Right lobe of liver (tissue), 4 donors: ENCODE results near the gene SUPT4H1.

Experiments
- CTCF ChIP-seq, 4 donors: fragments of 200-600 bp in 3 of 4; fragments of 450-650 bp in 1 of 4; IDR thresholded peaks; one replicate each; pipeline versions ENCODE4 v1.5.1 to v1.8.0; 2016 to 2022; ENCODE audit warnings: antibody characterized with exemption in 4 of 4, mild to moderate bottlenecking in 2 of 4
- POLR2A ChIP-seq: fragments of 450-650 bp; IDR thresholded peaks from one replicate; pipeline ENCODE4 v1.6.1; 2017; ENCODE audit warnings: antibody characterized with exemption, mild to moderate bottlenecking
- donor health status: DM: no; HTN: no; CAD: no.
- donor health status: DM: no; HTN: no; CAD: no.
- donor health status: DM: no; HTN: yes; CAD: no.

DNA sequence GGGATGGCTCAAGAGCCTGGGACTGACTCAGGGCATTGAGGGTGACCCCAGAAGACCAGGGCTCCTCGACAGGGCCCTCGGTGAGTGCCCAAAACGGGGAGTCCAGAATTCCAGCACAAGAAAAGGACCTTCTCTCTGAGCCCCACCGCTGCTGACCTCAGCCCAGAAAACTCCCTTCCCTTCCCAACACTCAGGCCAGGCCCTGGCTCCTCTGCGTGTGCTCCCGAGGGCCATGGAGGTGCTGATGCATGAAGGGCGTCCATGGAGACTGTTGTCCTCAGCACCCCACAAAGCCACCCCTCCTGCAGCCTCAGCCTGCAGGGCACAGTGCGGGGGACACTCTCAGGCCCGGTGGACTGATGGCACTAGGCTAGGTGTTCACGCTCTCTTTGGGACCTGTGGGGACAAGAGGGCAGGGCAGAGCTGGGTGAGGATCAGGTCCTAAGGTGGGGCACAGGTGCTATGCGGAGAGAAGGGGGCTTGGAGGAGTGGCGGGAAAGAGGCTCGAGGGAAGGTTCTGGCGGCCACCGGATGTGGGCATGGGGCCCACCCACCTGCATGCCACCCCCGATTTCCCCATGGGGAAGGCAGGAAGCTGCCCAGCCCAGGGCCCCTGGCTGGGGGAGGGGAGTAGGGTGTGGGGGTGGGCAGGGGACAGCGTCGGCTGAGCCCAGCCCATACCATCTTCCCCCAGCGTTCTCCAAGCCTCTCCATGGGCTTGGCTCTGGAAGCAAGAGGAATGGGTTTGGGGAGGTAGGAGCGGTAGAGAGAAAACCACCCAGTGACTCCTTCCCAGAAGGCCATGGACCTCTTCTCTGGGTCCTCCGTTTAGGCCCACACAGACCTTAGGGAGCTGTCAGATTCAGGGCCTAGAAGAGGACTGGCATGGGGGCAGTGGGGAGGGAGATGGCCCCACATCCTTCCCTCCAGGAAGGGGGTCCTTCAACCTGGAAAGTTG lies 18.9 kb downstream of the SUPT4H1 start:
- TF ChIP-seq CTCF (IDR thresholded peaks at IDR 0.05) (no peak), POLR2A (no peak)
